LNCaP clone FGC (cell line): ENCODE results near the gene IL17B.

ENCODE experiments used
- DNase-seq: peaks from one replicate; pipeline ENCODE4 v3.0.0-alpha.2; 2011; ENCODE audit warnings: low read depth
- H3K4me3 ChIP-seq: 2 replicates; pipeline ENCODE4 v1.5.1; 2011; ENCODE audit warnings: mild to moderate bottlenecking, low read depth, low read length, control low read depth
- TF ChIP-seq, protein P1 (sequence below): IDR thresholded peaks from 2 replicates; pipeline ENCODE4 v1.5.1; 2012; ENCODE audit warnings: mild to moderate bottlenecking; ENCODE audit not compliant: control insufficient read depth, insufficient read depth; ENCODE audit errors: extremely low read depth

Gene IL17B

GRCh38 chr5:149379177-149379761 lies at the start of gene IL17B:
IL17B (minus strand) TSS chr5:149379292; CDS start chr5:149379225, 67 bp downstream.
- TF ChIP-seq, protein P1, sequence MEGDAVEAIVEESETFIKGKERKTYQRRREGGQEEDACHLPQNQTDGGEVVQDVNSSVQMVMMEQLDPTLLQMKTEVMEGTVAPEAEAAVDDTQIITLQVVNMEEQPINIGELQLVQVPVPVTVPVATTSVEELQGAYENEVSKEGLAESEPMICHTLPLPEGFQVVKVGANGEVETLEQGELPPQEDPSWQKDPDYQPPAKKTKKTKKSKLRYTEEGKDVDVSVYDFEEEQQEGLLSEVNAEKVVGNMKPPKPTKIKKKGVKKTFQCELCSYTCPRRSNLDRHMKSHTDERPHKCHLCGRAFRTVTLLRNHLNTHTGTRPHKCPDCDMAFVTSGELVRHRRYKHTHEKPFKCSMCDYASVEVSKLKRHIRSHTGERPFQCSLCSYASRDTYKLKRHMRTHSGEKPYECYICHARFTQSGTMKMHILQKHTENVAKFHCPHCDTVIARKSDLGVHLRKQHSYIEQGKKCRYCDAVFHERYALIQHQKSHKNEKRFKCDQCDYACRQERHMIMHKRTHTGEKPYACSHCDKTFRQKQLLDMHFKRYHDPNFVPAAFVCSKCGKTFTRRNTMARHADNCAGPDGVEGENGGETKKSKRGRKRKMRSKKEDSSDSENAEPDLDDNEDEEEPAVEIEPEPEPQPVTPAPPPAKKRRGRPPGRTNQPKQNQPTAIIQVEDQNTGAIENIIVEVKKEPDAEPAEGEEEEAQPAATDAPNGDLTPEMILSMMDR, result no peak
- no peak for DNase-seq
- no peak within 1 kb of the TSS for H3K4me3 ChIP-seq

GRCh38 chr5:149428032-149428431 lies 48.9 kb upstream of the IL17B start:
- TF ChIP-seq, protein P1, result no peak
- no peak for DNase-seq
- no peak overlapping the region for H3K4me3 ChIP-seq

DNA sequence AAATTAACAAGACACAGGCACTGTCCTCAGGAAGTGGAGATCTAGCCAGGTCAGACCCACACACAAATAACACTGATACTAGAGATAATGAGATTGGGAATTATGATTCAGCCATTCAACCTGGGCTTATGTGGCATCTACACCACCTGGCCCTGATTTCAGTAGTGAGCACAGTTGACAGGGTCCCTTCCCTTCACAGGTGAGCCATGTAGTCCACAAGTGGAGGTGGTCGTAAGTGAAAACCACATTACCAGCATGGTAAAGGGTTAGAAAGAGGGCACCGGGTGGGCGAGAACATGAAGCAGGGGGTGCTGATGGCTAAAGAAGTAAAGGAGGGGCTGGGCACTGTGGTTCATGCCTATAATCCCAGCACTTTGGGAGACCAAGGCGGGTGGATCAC lies 48.3 kb upstream of the IL17B start:
- no peak for DNase-seq
- H3K4me3 ChIP-seq, result no peak overlapping the region
- TF ChIP-seq, protein P1, result no peak

- no peak for DNase-seq
- TF ChIP-seq, protein P1, result no peak
- no peak overlapping the region for H3K4me3 ChIP-seq
Measured at GRCh38 chr5:149426931-149427330, 47.8 kb upstream of the IL17B start.

GRCh38 chr5:149425729-149426128 lies 46.6 kb upstream of the IL17B start:
- DNase-seq, result no peak
- TF ChIP-seq, protein P1, result no peak
- no peak overlapping the region for H3K4me3 ChIP-seq

DNA sequence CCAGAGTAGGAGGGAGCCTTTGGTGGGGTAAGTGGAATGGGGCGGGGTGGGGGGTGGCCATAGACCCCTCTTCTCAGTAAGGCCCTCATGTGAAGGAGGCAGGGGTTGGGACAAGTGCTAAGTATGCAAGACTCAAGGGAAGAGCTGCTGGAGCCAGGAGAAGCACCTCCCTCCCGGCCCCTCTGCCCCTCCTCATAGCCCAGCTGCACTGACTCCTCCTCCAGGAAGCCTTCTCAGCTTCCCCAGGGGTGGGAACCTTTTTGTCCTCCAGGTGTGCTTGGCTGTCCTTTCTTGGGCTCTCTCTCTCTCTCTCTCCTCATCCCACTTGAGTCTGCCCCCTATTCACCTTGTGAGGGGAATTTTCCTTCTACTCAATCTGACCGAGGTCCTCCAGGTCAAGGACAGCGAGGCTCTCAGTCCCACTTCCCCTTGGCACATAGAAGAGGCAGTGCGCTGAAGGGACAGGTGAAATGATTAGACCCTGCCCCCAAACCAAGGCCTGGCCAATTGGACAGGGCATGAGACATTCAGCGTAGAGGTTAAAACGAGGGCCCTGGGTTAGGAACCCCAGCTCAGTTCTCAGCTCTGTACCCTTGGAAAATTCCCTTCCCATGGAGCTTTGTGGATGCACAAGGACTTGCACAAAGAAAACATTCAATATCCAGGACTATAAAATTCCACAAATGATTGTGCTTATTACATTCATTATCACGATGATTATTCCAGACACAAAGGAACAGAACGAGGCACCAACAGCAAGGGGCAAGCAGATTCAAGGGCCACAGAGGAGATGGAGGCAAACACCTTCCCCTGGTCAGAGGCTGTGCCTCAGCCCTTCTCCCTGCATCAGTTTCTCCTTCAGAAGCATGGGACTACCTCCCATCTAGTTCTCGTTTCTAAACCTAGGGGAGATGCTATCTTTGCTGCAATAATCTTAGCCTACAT lies 45.6 kb upstream of the IL17B start:
- no peak overlapping the region for H3K4me3 ChIP-seq
- DNase-seq, result no peak
- TF ChIP-seq, protein P1, result no peak
